ENCODE results near the gene ATP8A2.

GRCh38 chr13:25584087-25584486, 212.3 kb downstream of the ATP8A2 start:
- TF ChIP-seq CEBPB (IDR thresholded peaks at IDR 0.05; ENCODE audit: low read depth, low read length) (no peak), CTCF (conservative IDR thresholded peaks at IDR 0.05; ENCODE audit: low read depth, low read length) (no peak)
